SK-N-SH (cell line): ENCODE results near the gene SLC35C1. TPM values are rescaled to one million over a fixed set of nuclear protein-coding genes. Genes with fewer than 3 reads are reported as not detected.

ENCODE experiments used
- CTCF ChIA-PET: fragments of 300-600, 350-600 bp; formaldehyde crosslinking; extraction: SDS; loops from one replicate; lab custom pipeline; 2021; lab: Yijun Ruan, JAX
- POLR2A ChIA-PET: fragments of 350-600 bp; sonication (Branson Sonifier 250); formaldehyde crosslinking; extraction: SDS; loops from one replicate; lab custom pipeline; 2020; ENCODE audit warnings: antibody characterized with exemption, inconsistent platforms; lab: Yijun Ruan, JAX
- DNase-seq: peaks from one replicate; pipeline ENCODE4 v3.0.0; 2012
- H2AFZ ChIP-seq: fragments of 200-600 bp; sonication (generic); 2 replicates; pipeline ENCODE4 v1.8.1; 2016; ENCODE audit warnings: antibody characterized with exemption, mild to moderate bottlenecking, low read depth
- H3F3A ChIP-seq: fragments of 200-600 bp; sonication (generic); replicated peaks from 2 replicates; pipeline ENCODE3; 2016; ENCODE audit warnings: antibody characterized with exemption, mild to moderate bottlenecking; ENCODE audit not compliant: insufficient read depth
- H3K27ac ChIP-seq, 2 experiments: fragments of 200-500 bp in 1 of 2; fragments of 200-600 bp in 1 of 2; sonication (Bioruptor generic) in 1 of 2; sonication (generic), shearing (Covaris generic) in 1 of 2; 2 replicates each; pipeline versions ENCODE4 v1.5.1 to v1.6.1; 2014 to 2016; ENCODE audit warnings: low read depth in 2 of 2, inconsistent platforms in 1 of 2, low read length in 1 of 2, mild to moderate bottlenecking in 1 of 2, mixed read lengths in 1 of 2
- H3K27me3 ChIP-seq: fragments of 200-600 bp; sonication (generic), shearing (Covaris generic); 2 replicates; pipeline ENCODE4 v1.6.1; 2016; ENCODE audit warnings: mixed run types; ENCODE audit not compliant: insufficient read depth
- H3K36me3 ChIP-seq, 2 experiments: fragments of 200-500 bp in 1 of 2; fragments of 200-600 bp in 1 of 2; sonication (Bioruptor generic) in 1 of 2; sonication (generic) in 1 of 2; replicated peaks in 1 of 2; 2 replicates each; pipeline versions ENCODE3 to v1.5.1; 2014 to 2016; ENCODE audit warnings: low read length in 1 of 2, mild to moderate bottlenecking in 1 of 2; ENCODE audit not compliant: insufficient read depth in 2 of 2, control insufficient read depth in 1 of 2
- H3K4me1 ChIP-seq, 2 experiments: fragments of 200-500 bp in 1 of 2; fragments of 200-600 bp in 1 of 2; sonication (Bioruptor generic) in 1 of 2; sonication (generic), shearing (Covaris generic) in 1 of 2; 2 replicates each; pipeline versions ENCODE4 v1.5.1 to v1.6.1; 2014 to 2016; ENCODE audit warnings: low read depth in 1 of 2, low read length in 1 of 2, mixed run types in 1 of 2; ENCODE audit not compliant: insufficient read depth in 2 of 2, control insufficient read depth in 1 of 2
- H3K4me2 ChIP-seq: fragments of 200-600 bp; sonication (generic), shearing (Covaris generic); 2 replicates; pipeline ENCODE4 v1.6.1; 2017; ENCODE audit warnings: mixed run types
- H3K4me3 ChIP-seq, 2 experiments: fragments of 200-500 bp in 1 of 2; fragments of 200-600 bp in 1 of 2; sonication (Bioruptor generic) in 1 of 2; sonication (generic), shearing (Covaris generic) in 1 of 2; 2 replicates each; pipeline versions ENCODE4 v1.5.1 to v1.8.1; 2014 to 2016; ENCODE audit warnings: low read depth in 2 of 2, inconsistent platforms in 1 of 2, low read length in 1 of 2, mild to moderate bottlenecking in 1 of 2, mixed read lengths in 1 of 2, moderate library complexity in 1 of 2
- H3K79me2 ChIP-seq: fragments of 200-600 bp; sonication (generic); 2 replicates; pipeline ENCODE4 v1.8.1; 2017; ENCODE audit warnings: mild to moderate bottlenecking; ENCODE audit not compliant: insufficient read depth
- H3K9ac ChIP-seq: fragments of 200-600 bp; sonication (generic); 2 replicates; pipeline ENCODE4 v1.6.1; 2017; ENCODE audit warnings: mixed run types
- H3K9me2 ChIP-seq: fragments of 200-600 bp; sonication (generic); 2 replicates; pipeline ENCODE4 v1.6.1; 2017; ENCODE audit warnings: mixed run types
- H3K9me3 ChIP-seq: fragments of 200-600 bp; sonication (generic); 2 replicates; pipeline ENCODE4 v1.6.1; 2017; ENCODE audit warnings: mixed run types, mild to moderate bottlenecking, moderate library complexity
- H4K20me1 ChIP-seq: fragments of 200-600 bp; sonication (generic); 2 replicates; pipeline ENCODE4 v1.6.1; 2017; ENCODE audit warnings: mild to moderate bottlenecking, mixed run types; ENCODE audit not compliant: insufficient read depth
- CHD2 ChIP-seq: fragments of 150-350 bp; IDR thresholded peaks from 2 replicates; pipeline ENCODE4 v1.6.1; 2018; ENCODE audit warnings: low read length; ENCODE audit not compliant: partially characterized antibody
- EP300 ChIP-seq, 2 experiments: IDR thresholded peaks; 2 replicates each; pipeline versions ENCODE4 v1.4.0 to v1.6.1; 2012; ENCODE audit warnings: borderline replicate concordance in 1 of 2, low read depth in 1 of 2, low read length in 1 of 2
- EZH2phosphoT487 ChIP-seq: fragments of 200-600 bp; sonication (generic); IDR thresholded peaks from 2 replicates; pipeline ENCODE4 v1.6.1; 2017; ENCODE audit warnings: low read depth, mixed run types, mild to moderate bottlenecking, antibody characterized with exemption, moderate library complexity, borderline replicate concordance
- FOSL2 ChIP-seq: IDR thresholded peaks from 2 replicates; pipeline ENCODE4 v1.4.0; 2012; ENCODE audit warnings: low read depth, mild to moderate bottlenecking, moderate library complexity, borderline replicate concordance
- GATA2 ChIP-seq: sonication (generic); formaldehyde crosslinking; IDR thresholded peaks from 2 replicates; pipeline ENCODE4 v1.5.0; 2020; ENCODE audit warnings: mild to moderate bottlenecking, missing genetic modification reagents
- MEF2A ChIP-seq: IDR thresholded peaks from 2 replicates; pipeline ENCODE4 v1.4.0; 2012; ENCODE audit warnings: low read depth, borderline replicate concordance
- NFIC ChIP-seq: IDR thresholded peaks from 2 replicates; pipeline ENCODE4 v1.4.0; 2012; ENCODE audit warnings: borderline replicate concordance
- RAD21 ChIP-seq: IDR thresholded peaks from 2 replicates; pipeline ENCODE4 v1.6.1; 2012; ENCODE audit warnings: mild to moderate bottlenecking, low read length
- RFX5 ChIP-seq: IDR thresholded peaks from 2 replicates; pipeline ENCODE4 v1.6.1; 2012; ENCODE audit warnings: mild to moderate bottlenecking, improper control_type of control experiment, low read length
- RXRA ChIP-seq: IDR thresholded peaks from 2 replicates; pipeline ENCODE4 v1.4.0; 2012; ENCODE audit warnings: low read depth, mild to moderate bottlenecking, borderline replicate concordance
- SMC3 ChIP-seq: IDR thresholded peaks from 2 replicates; pipeline ENCODE4 v1.6.1; 2012; ENCODE audit warnings: low read depth, low read length, improper control_type of control experiment
- TAF1 ChIP-seq: IDR thresholded peaks from 2 replicates; pipeline ENCODE4 v1.6.1; 2012; ENCODE audit warnings: low read depth, mild to moderate bottlenecking, low read length, moderate library complexity, borderline replicate concordance
- TEAD4 ChIP-seq: IDR thresholded peaks from 2 replicates; pipeline ENCODE4 v1.4.0; 2012; ENCODE audit warnings: mild to moderate bottlenecking, borderline replicate concordance; ENCODE audit not compliant: insufficient read depth
- YY1 ChIP-seq: IDR thresholded peaks from 2 replicates; pipeline ENCODE4 v1.4.0; 2012; ENCODE audit warnings: low read depth, mild to moderate bottlenecking
- WGBS: methylation state at CpG from one replicate; pipeline ENCODE4 v1.1.6; 2017; ENCODE audit warnings: low lambda C conversion rate; 5-methylcytosine and 5-hydroxymethylcytosine counted together
- polyA plus RNA-seq, 3 experiments: library from polyadenylated mRNA; depleted of rRNA; stranded (reverse); fragments of >200 nt; gene quantifications; 2 replicates each; pipeline ENCODE4 v1.2.3, GENCODE V29; 2012
- TF ChIP-seq, protein P1 (sequence below): fragments of 150-350 bp; IDR thresholded peaks from 2 replicates; pipeline ENCODE4 v1.6.1; 2016; ENCODE audit warnings: mild to moderate bottlenecking, low read depth, low read length
- TF ChIP-seq, protein P2 (sequence below): IDR thresholded peaks from 2 replicates; pipeline ENCODE4 v1.4.0; 2012; ENCODE audit warnings: low read depth, borderline replicate concordance
- TF ChIP-seq, protein P3 (sequence below): IDR thresholded peaks from 2 replicates; pipeline ENCODE4 v1.4.0; 2012; ENCODE audit warnings: low read depth
- TF ChIP-seq, protein P4 (sequence below): IDR thresholded peaks from 2 replicates; pipeline ENCODE4 v1.4.0; 2012; ENCODE audit warnings: low read depth, borderline replicate concordance
- TF ChIP-seq, protein P5 (sequence below): fragments of 200-600 bp; sonication (generic); IDR thresholded peaks from 2 replicates; pipeline ENCODE4 v1.6.1; 2017; ENCODE audit warnings: antibody characterized with exemption, mild to moderate bottlenecking, moderate library complexity

Gene SLC35C1
- polyA plus RNA-seq, 1 of the 3 experiments (the other 2 are of a cell fraction), result 6.2 TPM

DNA sequence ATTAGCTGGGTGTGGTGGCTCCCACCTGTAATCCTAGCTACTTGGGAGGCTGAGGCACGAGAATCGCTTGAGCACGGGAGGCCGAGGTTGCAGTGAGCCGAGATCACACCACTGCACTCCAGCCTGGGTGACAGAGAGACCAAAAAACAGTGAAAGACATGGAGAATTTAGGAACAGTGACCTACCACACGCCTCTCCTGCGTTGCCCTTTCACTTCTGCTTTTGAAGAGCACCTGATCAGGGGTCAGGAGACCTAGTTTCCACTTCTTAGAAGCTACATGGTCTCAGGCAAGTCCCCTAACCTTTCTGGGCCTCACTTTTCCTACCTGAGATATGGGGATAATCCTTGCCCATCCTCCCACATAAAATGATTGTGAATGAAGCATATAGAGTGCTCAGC is 12.2 kb downstream of the SLC35C1 start (continued):
- TF ChIP-seq MEF2A (no peak), SMC3 (no peak), RAD21 (no peak), EZH2phosphoT487 (no peak)
- TF ChIP-seq, protein P1, sequence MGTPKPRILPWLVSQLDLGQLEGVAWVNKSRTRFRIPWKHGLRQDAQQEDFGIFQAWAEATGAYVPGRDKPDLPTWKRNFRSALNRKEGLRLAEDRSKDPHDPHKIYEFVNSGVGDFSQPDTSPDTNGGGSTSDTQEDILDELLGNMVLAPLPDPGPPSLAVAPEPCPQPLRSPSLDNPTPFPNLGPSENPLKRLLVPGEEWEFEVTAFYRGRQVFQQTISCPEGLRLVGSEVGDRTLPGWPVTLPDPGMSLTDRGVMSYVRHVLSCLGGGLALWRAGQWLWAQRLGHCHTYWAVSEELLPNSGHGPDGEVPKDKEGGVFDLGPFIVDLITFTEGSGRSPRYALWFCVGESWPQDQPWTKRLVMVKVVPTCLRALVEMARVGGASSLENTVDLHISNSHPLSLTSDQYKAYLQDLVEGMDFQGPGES, result no peak
- TF ChIP-seq, protein P2, sequence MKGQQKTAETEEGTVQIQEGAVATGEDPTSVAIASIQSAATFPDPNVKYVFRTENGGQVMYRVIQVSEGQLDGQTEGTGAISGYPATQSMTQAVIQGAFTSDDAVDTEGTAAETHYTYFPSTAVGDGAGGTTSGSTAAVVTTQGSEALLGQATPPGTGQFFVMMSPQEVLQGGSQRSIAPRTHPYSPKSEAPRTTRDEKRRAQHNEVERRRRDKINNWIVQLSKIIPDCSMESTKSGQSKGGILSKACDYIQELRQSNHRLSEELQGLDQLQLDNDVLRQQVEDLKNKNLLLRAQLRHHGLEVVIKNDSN, result no peak
- TF ChIP-seq, protein P3, sequence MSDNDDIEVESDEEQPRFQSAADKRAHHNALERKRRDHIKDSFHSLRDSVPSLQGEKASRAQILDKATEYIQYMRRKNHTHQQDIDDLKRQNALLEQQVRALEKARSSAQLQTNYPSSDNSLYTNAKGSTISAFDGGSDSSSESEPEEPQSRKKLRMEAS, result no peak

DNA sequence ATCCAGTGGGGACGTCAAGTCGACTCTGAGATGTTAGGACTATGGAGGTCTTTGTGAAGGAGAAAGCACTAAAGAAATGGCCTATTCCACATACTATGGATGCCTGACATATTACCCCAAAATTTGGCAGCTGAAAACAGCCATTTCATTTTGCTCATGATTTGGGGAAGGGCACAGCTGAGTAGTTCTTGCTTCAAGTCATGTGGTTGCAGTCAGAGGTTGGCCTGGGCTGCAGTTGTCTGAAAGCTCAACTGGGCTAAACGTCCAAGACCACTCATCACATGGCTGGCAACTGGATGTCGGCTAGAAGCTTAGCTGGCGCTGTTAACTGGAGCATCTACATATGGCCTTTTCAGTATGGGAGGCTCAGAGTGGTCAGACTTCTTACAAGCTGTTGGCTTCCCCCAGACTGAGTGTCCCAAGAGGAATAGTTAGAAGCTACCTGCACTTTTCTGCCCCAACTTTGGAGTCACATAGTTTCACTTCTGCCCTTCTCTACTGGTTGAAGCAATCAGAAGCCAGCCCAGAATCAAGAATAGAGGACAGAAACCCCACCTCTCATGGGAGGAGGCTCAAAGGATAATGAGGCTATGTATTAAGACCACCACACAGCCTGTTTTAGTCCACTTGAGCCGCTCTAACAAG is 14.1 kb downstream of the SLC35C1 start:
- Histone ChIP-seq H3K36me3 (no peaks in the 10 kb centered on the region), H3K4me2 (no peak overlapping the region), H3K27me3 (no peaks in the 10 kb centered on the region), H3K9me3 (no peaks in the 10 kb centered on the region), H3K4me1 (no peaks in the 10 kb centered on the region), H3K27ac (no peak overlapping the region), H2AFZ (no peak overlapping the region), H3K9ac (no peak overlapping the region), H4K20me1 (no peaks in the 10 kb centered on the region), H3K79me2 (no peaks in the 10 kb centered on the region), H3F3A (no peaks in the 10 kb centered on the region), H3K9me2 (no peaks in the 10 kb centered on the region), H3K4me3 (no peak overlapping the region)
- CTCF ChIA-PET, result interaction anchor here (1.0 kb wide), 1 partner anchor 15 kb away, joined by 3 read pairs; no protein-coding TSS in a partner anchor
- DNase-seq, result no peak
- TF ChIP-seq, protein P4, sequence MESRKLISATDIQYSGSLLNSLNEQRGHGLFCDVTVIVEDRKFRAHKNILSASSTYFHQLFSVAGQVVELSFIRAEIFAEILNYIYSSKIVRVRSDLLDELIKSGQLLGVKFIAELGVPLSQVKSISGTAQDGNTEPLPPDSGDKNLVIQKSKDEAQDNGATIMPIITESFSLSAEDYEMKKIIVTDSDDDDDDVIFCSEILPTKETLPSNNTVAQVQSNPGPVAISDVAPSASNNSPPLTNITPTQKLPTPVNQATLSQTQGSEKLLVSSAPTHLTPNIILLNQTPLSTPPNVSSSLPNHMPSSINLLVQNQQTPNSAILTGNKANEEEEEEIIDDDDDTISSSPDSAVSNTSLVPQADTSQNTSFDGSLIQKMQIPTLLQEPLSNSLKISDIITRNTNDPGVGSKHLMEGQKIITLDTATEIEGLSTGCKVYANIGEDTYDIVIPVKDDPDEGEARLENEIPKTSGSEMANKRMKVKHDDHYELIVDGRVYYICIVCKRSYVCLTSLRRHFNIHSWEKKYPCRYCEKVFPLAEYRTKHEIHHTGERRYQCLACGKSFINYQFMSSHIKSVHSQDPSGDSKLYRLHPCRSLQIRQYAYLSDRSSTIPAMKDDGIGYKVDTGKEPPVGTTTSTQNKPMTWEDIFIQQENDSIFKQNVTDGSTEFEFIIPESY, result no peak
- TF ChIP-seq RXRA (no peak), NFIC (no peak), FOSL2 (no peak), SMC3 (no peak), EP300 (IDR thresholded peaks at IDR 0.05; ENCODE audit: borderline replicate concordance in 1 of 2, low read depth in 1 of 2, low read length in 1 of 2) (no peak), CHD2 (no peak), TEAD4 (no peak), RFX5 (no peak), YY1 (no peak), GATA2 (CRISPR knock-in tag) (no peak), TAF1 (no peak)
- TF ChIP-seq, protein P1, result no peak
- TF ChIP-seq, protein P5, sequence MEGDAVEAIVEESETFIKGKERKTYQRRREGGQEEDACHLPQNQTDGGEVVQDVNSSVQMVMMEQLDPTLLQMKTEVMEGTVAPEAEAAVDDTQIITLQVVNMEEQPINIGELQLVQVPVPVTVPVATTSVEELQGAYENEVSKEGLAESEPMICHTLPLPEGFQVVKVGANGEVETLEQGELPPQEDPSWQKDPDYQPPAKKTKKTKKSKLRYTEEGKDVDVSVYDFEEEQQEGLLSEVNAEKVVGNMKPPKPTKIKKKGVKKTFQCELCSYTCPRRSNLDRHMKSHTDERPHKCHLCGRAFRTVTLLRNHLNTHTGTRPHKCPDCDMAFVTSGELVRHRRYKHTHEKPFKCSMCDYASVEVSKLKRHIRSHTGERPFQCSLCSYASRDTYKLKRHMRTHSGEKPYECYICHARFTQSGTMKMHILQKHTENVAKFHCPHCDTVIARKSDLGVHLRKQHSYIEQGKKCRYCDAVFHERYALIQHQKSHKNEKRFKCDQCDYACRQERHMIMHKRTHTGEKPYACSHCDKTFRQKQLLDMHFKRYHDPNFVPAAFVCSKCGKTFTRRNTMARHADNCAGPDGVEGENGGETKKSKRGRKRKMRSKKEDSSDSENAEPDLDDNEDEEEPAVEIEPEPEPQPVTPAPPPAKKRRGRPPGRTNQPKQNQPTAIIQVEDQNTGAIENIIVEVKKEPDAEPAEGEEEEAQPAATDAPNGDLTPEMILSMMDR, result no peak
- POLR2A ChIA-PET, result no interaction called here
- WGBS, result 77% methylated on average over 6 of the region's 6 CpGs
